Activated CD8-positive, alpha-beta memory T cell treated with anti-CD3 and anti-CD28 coated beads for 36 hours (primary cell): ENCODE results near the gene RGS19. TPM values are rescaled to one million over a fixed set of nuclear protein-coding genes. Genes with fewer than 3 reads are reported as not detected.

Experiments
- CTCF ChIA-PET: fragments of 350-600 bp; sonication (Branson Sonifier 250); formaldehyde crosslinking; loops from one replicate; lab custom pipeline; 2021; ENCODE audit warnings: antibody characterized with exemption; lab: Charles Lee
- POLR2A ChIA-PET: fragments of 350-600 bp; sonication (Branson Sonifier 250); formaldehyde crosslinking; loops from one replicate; lab custom pipeline; 2021; ENCODE audit warnings: antibody characterized with exemption; lab: Charles Lee
- total RNA-seq, 2 experiments: library from RNA; stranded (reverse); gene quantifications; one replicate each; pipeline ENCODE4 v1.2.3, GENCODE V29; 2021

RGS19 gene
- total RNA-seq, 2 experiments from 2014 or later: 37.8 to 42.2 TPM

- CTCF ChIA-PET: interaction anchor here (0.8 to 3.1 kb wide), 11 partner anchors 14 to 172 kb away, joined by 3 to 29 read pairs (median 4); partner anchors contain the start of gene PCMTD2
- POLR2A ChIA-PET: no interaction called here
Measured at GRCh38 chr20:64082820-64083377, 3.6 kb upstream of the RGS19 start.

GRCh38 chr20:64082126-64082731 is 2.9 kb upstream of the RGS19 start:
- CTCF ChIA-PET: interaction anchor here (1.1 to 2.9 kb wide), 4 partner anchors 13 to 43 kb away, joined by 3 to 12 read pairs (median 7); no protein-coding TSS in a partner anchor

DNA sequence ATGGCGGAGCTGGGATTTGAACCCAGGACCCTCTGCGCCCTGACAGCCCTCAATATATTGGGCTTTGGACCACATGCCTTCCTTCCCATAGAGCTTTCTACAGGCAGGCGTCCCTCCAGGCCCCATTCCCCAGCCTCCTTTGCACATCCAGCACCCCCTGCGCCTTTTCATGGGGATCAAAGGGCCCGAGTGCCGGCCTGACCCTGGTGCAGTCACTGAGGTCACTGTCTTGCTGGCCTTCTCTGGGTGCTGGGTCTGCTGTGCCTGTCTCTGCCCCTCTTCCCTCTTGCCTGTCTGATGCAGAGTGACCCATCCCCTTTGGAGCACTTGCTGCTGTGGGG is 2.3 kb upstream of the RGS19 start:
- ChIA-PET CTCF (interaction anchor here (1.1 to 3.2 kb wide), 4 partner anchors 12 to 39 kb away, joined by 3 to 15 read pairs (median 8); no protein-coding TSS in a partner anchor), POLR2A (no interaction called here)

More at GRCh38 chr20:64082126-64082731, 2.9 kb upstream of the RGS19 start:
- POLR2A ChIA-PET: interaction anchor here (0.5 kb wide), 1 partner anchor 450 kb away, joined by 4 read pairs; no protein-coding TSS in a partner anchor

- ChIA-PET CTCF (interaction anchor here (0.6 to 3.6 kb wide), 5 partner anchors 12 to 49 kb away, joined by 3 to 15 read pairs (median 12); no protein-coding TSS in a partner anchor), POLR2A (no interaction called here)
Measured at GRCh38 chr20:64080813-64081623, 1.7 kb upstream of the RGS19 start.

DNA sequence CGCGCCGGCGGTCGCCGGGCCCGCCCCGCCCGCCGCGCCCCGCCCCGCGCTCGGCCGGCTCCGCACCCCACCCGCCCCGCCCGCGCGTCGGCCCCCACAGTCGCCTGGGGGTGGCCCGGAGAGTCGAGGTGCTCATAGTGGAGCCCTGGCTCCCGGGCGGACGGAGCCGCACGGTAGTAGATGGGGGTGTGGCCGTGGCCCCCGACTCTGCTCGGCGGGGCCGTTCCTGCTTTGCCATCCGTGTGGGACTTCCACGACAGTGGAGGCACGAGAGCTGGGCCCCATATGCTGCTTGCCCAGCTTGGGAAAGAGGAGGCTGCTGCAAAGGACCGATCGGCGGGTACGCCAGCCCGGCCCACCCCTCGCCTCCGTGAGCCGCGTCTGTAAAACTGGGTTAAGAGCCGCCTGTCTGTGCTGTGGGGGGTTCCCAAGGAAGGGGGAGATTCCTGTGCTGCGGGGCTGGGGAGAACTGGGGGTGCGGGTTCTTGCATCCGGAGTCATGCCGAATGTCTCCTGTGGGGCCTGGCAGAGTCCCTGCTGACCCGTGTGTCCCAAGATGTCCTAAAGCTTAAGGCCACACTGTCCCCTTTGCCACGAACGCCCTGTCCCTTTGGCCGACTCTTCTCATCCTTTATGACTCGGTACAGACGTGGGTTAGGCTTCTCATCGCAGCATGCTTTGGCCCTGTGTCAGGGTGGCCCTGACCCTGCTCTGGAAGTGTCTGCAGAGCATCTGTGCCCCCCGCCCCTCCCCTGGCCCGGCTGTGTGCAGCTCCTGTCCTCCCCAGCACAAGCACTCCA is 895 bp upstream of the RGS19 start, which contains the start of gene OPRL1:
Gene OPRL1 (plus strand): TSS at position 70 of the 800 bp plus-strand sequence. CDS start 12,639 bp downstream, outside the sequence.
- ChIA-PET CTCF (interaction anchor here (0.6 to 3.6 kb wide), 5 partner anchors 21 to 439 kb away, joined by 3 to 15 read pairs (median 6); no protein-coding TSS in a partner anchor), POLR2A (interaction anchor here (1.1 to 1.2 kb wide), 2 partner anchors 11 to 17 kb away, joined by 3 to 4 read pairs; partner anchors contain the start of gene TCEA2)

DNA sequence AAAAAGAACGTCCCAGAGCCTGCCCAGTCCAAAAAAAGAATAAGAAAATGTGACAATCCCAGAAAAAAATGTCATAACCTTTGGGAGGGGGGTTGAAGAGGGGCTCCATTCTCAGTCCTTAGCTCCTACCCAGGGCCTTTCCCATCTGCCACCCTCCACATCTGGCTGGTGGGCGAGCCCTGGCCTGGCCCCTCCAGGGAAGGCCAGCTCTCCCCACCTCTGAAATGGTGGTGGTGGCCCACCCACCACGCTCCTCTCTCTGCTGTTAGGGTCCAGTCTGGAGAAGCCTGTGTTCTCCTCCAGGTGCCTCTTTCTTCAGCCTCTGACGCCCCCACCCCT is 415 bp downstream of the RGS19 start:
- CTCF ChIA-PET: interaction anchor here (1.3 to 3.6 kb wide), 7 partner anchors 9 to 98 kb away, joined by 3 to 15 read pairs (median 6); partner anchors contain the start of gene PRPF6
- POLR2A ChIA-PET: interaction anchor here (0.8 to 1.2 kb wide), 3 partner anchors 10 to 42 kb away, joined by 3 to 6 read pairs (median 4); partner anchors contain the start of gene TCEA2

DNA sequence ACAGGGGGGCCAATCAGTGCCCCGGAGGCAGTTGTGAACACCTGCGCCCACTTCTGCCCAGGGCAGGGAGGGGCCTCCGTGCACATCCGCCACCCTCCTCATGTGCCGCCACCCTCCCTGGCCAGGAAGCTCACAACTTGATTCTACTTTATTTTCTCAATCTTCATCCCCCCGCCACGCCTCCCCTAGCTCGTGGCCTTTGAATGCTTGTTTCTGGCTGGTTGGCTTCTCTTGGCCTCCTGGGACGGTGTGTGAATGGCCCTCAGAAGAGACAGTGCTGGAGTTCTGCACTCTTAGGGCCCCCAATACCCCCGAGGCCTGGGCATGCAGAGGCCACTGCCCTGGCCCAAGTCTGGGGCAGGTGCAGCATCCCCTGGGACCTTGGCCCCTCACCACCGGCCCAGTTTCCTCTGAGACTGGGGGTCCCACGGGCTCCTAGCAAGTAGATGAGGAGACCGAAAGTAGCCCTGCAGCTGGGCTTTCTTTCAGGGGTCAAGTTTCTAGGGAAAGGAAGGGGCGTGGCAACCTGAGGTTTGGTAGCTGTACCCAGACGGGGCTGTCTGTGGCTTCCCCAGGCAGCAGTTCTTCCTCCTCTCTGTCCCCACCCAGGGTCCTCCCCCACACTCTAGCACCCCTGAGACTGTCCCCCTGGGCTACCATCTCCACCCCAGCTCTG is 1.3 kb downstream of the RGS19 start:
- ChIA-PET CTCF (interaction anchor here (1.3 to 3.6 kb wide), 5 partner anchors 9 to 97 kb away, joined by 3 to 14 read pairs (median 7); partner anchors contain the start of gene PRPF6), POLR2A (interaction anchor here (1.7 kb wide), 1 partner anchor 12 kb away, joined by 5 read pairs; no protein-coding TSS in a partner anchor)

GRCh38 chr20:64077541-64077875 is 1.8 kb downstream of the RGS19 start:
- ChIA-PET CTCF (interaction anchor here (1.5 to 3.6 kb wide), 3 partner anchors 39 to 97 kb away, joined by 7 to 14 read pairs (median 9); partner anchors contain the start of gene PRPF6), POLR2A (interaction anchor here (1.7 kb wide), 1 partner anchor 11 kb away, joined by 5 read pairs; no protein-coding TSS in a partner anchor)

DNA sequence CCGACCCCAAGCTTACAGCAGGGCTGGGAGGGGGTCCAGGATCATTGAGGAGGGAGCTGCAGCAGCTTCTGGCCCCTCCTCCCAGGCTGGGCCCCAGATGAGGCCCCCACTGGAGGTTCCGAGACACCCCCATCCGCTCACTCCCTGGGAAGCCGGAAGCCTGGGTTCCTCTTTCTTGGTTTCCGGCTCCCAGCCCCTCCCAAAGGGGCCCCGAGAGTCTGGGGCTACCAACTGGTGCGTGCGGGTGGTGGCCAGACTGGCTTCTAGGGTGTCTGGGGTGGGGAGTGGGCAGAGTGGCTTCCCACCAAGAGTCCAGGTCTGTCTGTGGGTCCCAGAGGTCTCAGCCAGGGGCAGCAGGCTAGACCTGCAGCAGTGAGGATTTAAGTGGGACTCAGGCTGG is 2.2 kb downstream of the RGS19 start:
- POLR2A ChIA-PET: interaction anchor here (1.7 kb wide), 1 partner anchor 11 kb away, joined by 5 read pairs; no protein-coding TSS in a partner anchor
- CTCF ChIA-PET: interaction anchor here (1.5 to 3.6 kb wide), 3 partner anchors 38 to 43 kb away, joined by 7 to 14 read pairs (median 10); no protein-coding TSS in a partner anchor

DNA sequence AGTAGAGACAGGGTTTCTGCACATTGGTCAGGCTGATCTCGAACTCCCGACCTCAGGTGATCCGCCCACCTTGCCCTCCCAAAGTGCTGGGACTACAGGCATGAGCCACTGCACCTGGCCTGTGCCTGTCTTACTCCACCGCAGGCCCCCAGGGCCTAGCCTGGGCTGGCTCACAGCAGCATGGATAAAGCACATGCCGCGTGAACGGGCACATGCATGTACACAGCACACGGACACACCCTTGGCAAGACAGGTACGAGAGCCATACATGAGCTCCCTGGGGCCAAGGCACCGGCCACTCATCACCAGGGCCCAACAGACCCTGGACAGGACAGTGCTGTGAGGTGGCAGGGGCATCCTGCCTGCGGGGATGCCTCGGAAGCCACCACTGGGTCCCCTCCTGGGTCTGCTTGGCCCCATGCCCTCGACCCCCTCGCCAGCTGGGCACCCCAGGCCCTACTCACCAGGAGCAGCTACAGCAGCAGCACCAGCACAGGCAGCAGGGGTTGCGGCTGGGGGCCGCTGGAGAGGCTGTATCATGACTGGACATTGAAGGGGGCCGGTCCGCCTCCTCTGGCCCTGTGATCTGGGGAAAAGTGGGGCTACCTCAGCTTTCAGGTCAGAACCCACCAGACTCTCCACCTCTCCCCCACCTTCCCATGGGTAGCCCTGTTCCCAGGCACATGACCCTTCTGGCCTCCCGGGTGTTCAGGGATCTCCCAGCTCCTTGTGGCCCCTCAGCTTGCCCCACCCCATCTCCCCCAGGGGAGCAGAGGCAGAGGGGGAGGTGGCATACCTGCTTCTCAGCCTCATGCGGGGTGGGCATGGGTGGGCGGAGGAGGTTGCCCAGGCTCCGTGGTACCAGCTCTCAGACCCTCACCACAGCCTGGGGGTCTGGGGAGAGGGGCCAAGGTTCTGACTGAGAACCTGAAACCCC is 3.0 kb downstream of the RGS19 start:
- POLR2A ChIA-PET: interaction anchor here (1.7 kb wide), 1 partner anchor 10 kb away, joined by 5 read pairs; no protein-coding TSS in a partner anchor
- CTCF ChIA-PET: interaction anchor here (1.2 to 2.0 kb wide), 3 partner anchors 11 to 37 kb away, joined by 3 to 10 read pairs (median 5); no protein-coding TSS in a partner anchor

- POLR2A ChIA-PET: no interaction called here
- CTCF ChIA-PET: interaction anchor here (1.2 to 2.0 kb wide), 3 partner anchors 10 to 37 kb away, joined by 3 to 10 read pairs (median 5); no protein-coding TSS in a partner anchor
Measured at GRCh38 chr20:64075556-64075955, 3.8 kb downstream of the RGS19 start.

GRCh38 chr20:64074963-64075362 is 4.4 kb downstream of the RGS19 start:
- ChIA-PET POLR2A (no interaction called here), CTCF (interaction anchor here (1.2 to 2.0 kb wide), 3 partner anchors 9 to 36 kb away, joined by 3 to 10 read pairs (median 5); no protein-coding TSS in a partner anchor)

DNA sequence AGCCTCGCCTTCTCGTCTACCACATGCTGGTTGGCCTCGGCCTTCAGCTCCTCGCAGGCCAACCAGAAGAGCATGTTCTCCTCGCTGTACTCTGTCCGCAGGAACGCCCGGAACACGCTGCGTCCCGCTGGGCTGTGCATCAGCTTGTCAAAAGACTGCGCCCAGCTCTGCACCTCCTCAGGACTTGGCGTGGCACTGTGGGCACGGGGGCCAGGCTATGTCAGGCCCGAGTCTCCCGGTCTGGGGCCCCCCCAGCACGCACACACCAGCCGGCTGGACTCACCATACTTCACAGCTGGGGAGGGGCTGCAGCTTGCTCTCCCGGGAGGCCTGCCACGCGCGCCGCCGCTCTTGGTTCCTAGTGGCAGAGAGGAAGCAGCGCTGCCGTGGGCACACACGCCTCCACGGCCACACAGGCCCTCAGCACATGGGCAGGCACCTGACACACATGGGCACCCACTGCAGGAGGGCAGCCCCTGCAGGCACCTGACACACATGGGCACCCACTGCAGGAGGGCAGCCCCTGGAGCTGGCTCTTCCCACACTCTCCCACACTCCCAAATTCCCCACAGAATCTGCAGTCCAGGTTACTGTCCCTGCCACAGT is 5.0 kb downstream of the RGS19 start:
- POLR2A ChIA-PET: no interaction called here
- CTCF ChIA-PET: no interaction called here

DNA sequence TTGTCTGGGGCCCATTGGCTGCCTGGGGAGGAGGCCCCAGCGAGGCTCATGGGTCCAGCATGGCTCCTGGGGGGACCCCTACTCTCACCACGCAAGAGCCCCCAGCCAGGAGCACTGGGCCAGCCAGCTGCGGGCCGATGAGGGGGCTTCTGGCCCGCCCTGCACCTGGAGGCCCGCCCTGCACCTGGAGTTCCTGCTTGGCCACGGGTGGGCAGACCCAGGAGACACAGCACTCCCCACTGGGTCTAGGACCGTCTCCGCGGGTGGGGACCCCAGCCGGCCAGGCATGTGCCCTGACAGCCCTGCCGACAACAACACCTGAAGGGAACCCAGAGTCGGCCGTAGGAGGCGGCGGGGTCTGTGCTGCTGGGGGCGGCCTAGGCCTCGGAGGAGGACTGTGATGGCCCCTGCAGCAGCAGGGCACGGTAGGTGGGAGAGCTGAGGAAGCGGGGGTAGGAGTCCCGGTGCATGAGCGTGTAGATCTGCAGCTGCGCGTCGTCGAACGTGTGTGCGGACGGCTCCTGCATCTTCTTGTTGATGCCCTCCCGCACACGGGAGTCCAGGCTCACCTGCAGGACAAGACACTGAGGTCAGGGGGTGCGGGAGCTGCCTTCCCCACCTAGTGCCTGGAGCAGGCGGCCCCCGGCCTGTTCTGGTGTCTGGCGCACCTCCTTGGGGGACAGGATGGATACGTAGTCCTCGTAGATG is 5.7 kb downstream of the RGS19 start:
- POLR2A ChIA-PET: no interaction called here
- CTCF ChIA-PET: no interaction called here

DNA sequence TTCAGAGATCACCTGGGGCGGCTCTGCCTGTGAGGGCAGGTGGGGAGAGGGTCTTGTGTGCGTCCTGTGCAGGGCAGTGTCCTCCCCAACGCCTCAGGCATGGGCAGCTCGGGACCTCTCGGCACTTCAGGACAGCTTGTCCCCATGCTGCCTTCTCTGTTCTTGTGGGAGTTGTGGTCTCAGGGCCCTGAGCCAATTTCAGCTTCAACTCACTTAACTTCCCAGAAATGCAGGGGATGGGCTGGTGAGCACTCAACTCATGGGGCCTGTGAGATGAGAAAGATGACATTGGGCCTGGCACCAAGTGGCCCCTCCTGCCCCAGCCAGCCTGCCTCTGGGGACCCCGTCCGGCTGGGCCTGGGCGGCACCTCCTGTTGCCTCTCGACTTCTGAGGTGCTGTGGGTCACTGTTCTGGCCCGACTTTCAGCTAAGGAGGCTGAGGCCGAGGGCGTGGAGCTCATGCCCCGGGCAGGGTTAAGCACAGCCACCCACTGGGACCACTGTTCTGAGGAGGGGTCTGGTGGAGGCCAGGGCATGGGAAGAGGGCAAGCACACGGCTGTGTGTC is 6.7 kb downstream of the RGS19 start:
- CTCF ChIA-PET: interaction anchor here (1.7 kb wide), 1 partner anchor 99 kb away, joined by 3 read pairs; no protein-coding TSS in a partner anchor
- POLR2A ChIA-PET: no interaction called here
